ENCODE results near the gene HIPK2.

Gene HIPK2

DNA sequence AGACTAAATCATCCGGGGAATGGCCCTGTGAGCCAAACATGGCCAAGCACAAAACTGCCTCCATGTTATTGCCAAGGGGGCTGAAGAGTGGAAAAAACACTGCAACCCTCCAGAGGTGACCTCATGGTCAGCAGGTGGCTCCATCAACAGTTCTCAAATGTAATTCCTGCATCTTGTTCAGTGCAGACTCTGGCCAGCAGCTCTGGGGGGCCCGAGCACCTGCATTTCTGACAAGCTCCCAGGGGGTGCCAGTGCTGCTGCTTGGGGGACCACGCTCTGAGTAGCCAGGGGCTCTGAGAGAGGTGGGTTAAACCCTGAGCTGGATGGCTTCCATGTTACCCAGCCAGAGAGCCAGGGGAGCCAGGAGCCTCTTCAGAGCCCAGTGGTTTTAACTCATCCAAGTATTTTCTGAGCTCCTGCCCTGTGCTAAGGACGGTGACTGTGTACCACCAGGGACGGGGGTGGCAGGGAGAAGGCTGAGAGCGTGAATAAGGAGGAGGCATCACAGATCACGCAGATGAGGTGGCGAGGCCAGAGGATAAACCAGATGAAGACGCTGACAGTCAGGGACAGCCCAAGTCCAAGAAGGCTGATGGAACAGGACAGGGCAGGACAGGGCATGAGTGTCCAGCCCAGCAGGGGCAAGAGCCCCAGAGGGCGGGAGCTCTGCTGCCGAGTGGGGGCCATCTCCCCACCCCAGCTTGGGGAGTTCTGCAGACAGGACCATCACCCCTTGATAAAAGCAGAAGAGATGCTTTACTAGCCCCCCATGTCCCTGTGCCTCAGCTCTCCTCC, 201.4 kb downstream of the HIPK2 start:
- ChIA-PET POLR2A (no interaction called here), CTCF (interaction anchor here (0.6 to 1.3 kb wide), 2 partner anchors 12 to 429 kb away, joined by 3 read pairs; no protein-coding TSS in a partner anchor)
- TF ChIP-seq ELF4 (IDR thresholded peaks at IDR 0.05) (no peak), SP1 (IDR thresholded peaks at IDR 0.05) (no peak), NFRKB (IDR thresholded peaks at IDR 0.05) (no peak), CTBP1 (IDR thresholded peaks at IDR 0.05; ENCODE audit: borderline replicate concordance) (no peak), ZNF384 (IDR thresholded peaks at IDR 0.05) (no peak), LEF1 (IDR thresholded peaks at IDR 0.05; ENCODE audit: borderline replicate concordance) (no peak), FOXK2 (IDR thresholded peaks at IDR 0.05) (no peak), L3MBTL2 (conservative IDR thresholded peaks at IDR 0.05) (no peak), SUZ12 (IDR thresholded peaks at IDR 0.05) (no peak), FOXM1 (IDR thresholded peaks at IDR 0.05; ENCODE audit: borderline replicate concordance) (no peak), BHLHE40 (IDR thresholded peaks at IDR 0.05; ENCODE audit: borderline replicate concordance) (no peak), ARNT (IDR thresholded peaks at IDR 0.05) (no peak), TARDBP (IDR thresholded peaks at IDR 0.05) (no peak), HDGF (IDR thresholded peaks at IDR 0.05; ENCODE audit: borderline replicate concordance) (no peak), FOXA1 (IDR thresholded peaks at IDR 0.05) (no peak)
- TF ChIP-seq, protein P1, sequence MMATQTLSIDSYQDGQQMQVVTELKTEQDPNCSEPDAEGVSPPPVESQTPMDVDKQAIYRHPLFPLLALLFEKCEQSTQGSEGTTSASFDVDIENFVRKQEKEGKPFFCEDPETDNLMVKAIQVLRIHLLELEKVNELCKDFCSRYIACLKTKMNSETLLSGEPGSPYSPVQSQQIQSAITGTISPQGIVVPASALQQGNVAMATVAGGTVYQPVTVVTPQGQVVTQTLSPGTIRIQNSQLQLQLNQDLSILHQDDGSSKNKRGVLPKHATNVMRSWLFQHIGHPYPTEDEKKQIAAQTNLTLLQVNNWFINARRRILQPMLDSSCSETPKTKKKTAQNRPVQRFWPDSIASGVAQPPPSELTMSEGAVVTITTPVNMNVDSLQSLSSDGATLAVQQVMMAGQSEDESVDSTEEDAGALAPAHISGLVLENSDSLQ (IDR thresholded peaks at IDR 0.05), result no peak
- no peak for DNase-seq (ENCODE audit: extremely low spot score)

DNA sequence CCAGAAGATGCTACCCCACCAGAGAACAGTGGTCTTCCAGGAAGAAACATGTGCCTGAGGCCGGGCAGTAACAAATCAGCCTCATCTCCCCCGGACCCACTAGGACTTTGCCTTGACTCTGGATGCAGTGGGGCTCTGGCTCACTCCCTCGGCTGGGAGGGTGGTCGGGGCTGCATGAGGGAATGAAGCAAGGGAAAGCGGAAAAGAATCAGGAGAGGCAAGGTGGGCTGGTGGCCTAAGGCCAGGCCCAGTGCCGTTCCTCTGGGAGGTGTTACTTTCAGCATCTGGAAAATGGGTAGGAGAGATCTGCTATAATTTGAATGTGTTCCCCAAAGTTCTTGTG, 202.5 kb downstream of the HIPK2 start:
- CTCF ChIA-PET, result no interaction called here
- no peak for TF ChIP-seq FOXA1 (IDR thresholded peaks at IDR 0.05)
- no peak for TF ChIP-seq ARNT (IDR thresholded peaks at IDR 0.05)
- no peak for TF ChIP-seq ZNF384 (IDR thresholded peaks at IDR 0.05)
- no peak for TF ChIP-seq FOXM1 (IDR thresholded peaks at IDR 0.05; ENCODE audit: borderline replicate concordance)
- no peak for TF ChIP-seq TARDBP (IDR thresholded peaks at IDR 0.05)
- TF ChIP-seq L3MBTL2 (conservative IDR thresholded peaks at IDR 0.05), result no peak
- no peak for TF ChIP-seq ELF4 (IDR thresholded peaks at IDR 0.05)
- no peak for TF ChIP-seq NFRKB (IDR thresholded peaks at IDR 0.05)
- TF ChIP-seq, protein P1 (IDR thresholded peaks at IDR 0.05), result no peak
- TF ChIP-seq LEF1 (IDR thresholded peaks at IDR 0.05; ENCODE audit: borderline replicate concordance), result no peak
- POLR2A ChIA-PET, result no interaction called here
- no peak for DNase-seq (ENCODE audit: extremely low spot score)

DNA sequence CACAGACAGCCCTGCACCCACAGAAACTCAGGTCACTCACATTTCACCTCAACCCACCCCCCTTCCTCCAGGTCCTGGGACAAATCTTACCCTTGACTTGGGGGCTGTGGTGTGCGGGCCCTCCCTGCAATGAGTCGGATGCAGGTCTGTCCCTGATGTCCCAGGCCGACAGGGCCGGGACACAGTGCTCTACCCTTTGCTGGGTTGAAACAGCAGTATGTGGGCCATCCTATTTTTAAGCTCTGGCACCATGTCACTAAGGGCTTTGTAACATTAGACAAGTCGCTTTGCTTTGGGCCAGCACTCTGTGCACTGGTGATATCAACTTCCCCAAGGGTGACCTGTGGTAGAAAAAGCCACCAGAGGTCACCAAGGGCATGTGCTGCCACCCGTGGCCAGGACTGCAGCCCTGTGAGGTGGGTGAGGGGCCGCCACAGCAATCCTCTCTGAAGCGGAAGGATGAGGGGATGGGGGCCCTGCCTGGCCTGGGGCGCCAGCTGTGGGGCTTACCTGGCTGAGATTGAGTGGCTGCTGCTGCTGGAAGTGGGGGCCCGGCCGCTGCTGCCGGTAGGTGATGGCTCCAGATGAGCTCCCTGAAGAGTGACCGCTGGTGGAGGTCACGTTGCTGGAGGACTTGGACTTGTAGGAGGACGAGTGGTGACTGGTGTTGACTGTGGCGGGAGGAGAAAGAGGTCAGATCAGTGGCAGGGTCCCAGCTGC, 203.0 kb downstream of the HIPK2 start:
- TF ChIP-seq SUZ12 (IDR thresholded peaks at IDR 0.05), result no peak
- TF ChIP-seq L3MBTL2 (conservative IDR thresholded peaks at IDR 0.05), result no peak
- no peak for DNase-seq (ENCODE audit: extremely low spot score)
- ChIA-PET CTCF (no interaction called here), POLR2A (no interaction called here)

DNA sequence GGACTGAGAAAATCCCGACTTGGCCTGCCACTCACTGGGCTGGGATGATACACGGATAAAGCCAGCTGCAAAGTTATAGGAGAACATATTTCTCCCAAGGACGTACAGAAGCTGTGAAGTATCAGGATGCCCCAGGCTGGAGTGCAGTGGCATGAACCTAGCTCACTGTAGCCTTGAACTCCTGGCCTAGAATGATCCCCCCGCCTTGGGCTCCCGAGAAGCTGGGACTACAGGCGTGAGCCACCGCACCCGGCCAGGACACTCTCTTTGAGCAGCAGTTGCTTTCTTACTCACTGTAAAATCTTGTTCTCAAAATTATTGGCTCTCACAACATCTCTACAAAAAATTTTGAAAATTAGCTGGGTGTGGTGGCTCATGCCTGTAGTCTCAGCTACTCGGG, 203.9 kb downstream of the HIPK2 start:
- no peak for DNase-seq (ENCODE audit: extremely low spot score)
- POLR2A ChIA-PET, result no interaction called here
- no peak for TF ChIP-seq HDGF (IDR thresholded peaks at IDR 0.05; ENCODE audit: borderline replicate concordance)
- no peak for TF ChIP-seq L3MBTL2 (conservative IDR thresholded peaks at IDR 0.05)
- TF ChIP-seq ELF4 (IDR thresholded peaks at IDR 0.05), result no peak
- TF ChIP-seq, protein P1 (IDR thresholded peaks at IDR 0.05), result no peak
- CTCF ChIA-PET, result no interaction called here

DNA sequence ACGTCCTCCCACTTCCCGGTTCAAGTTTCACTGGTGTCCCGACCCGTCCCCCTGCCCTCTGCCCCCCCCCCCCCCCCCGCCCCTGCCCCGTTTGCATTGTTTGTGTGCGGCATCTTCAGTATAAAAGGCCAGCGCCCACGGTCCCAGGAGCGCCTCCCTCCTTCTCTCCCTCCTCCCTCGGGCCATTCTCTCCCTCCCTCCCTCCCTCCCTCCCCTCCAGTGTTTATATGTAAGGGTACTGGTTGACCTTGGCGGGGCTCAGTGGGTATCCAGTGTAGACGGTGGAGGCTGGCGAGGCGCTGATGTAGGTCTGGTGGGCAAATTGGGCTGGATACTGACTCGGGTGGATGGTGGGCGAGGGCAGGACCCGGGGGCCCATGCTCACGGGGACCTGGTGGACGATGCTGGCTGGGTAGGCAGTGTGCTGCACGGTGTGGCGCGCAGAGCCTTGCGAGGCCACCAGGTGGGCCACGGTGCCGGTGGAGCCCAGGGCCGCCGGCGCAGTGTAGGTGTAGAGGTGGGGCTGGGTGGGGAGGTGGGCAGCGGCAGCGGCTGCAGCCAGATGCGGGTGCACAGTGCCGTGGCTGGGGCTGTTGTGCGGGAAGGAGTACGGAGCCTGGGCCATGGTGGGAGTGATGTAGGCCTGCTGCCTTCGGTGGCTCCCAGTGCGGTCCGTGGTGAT, 205.0 kb downstream of the HIPK2 start:
- no peak for DNase-seq (ENCODE audit: extremely low spot score)
- ChIA-PET POLR2A (no interaction called here), CTCF (no interaction called here)
- TF ChIP-seq FOXA1 (IDR thresholded peaks at IDR 0.05) (no peak), TARDBP (IDR thresholded peaks at IDR 0.05) (no peak), NFRKB (IDR thresholded peaks at IDR 0.05) (no peak), SP1 (IDR thresholded peaks at IDR 0.05) (no peak)
- TF ChIP-seq, protein P1 (IDR thresholded peaks at IDR 0.05), result no peak

DNA sequence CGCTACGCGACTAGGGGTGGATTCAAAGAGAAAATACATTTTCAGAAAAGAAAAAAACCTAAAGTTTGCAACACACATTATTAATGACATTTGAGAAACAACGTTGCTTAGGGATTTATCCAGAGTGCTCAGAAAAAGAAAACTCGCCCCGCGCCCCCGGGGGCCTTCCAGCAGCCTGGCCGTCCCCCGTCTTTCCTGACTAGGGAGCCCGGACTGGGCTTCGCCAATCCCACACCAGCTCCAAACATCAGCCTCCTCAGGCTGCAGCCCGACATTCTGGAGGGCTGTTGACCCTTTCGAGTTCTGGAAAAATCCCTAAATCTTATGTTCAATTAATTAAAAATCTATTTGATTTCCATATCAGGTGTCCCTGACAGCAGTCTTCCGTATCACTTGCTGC, 205.7 kb downstream of the HIPK2 start:
- POLR2A ChIA-PET, result no interaction called here
- CTCF ChIA-PET, result interaction anchor here (0.6 kb wide), 1 partner anchor 30 kb away, joined by 3 read pairs; no protein-coding TSS in a partner anchor
- no peak for DNase-seq (ENCODE audit: extremely low spot score)
- TF ChIP-seq HDGF (IDR thresholded peaks at IDR 0.05; ENCODE audit: borderline replicate concordance), result no peak
- no peak for TF ChIP-seq FOXA1 (IDR thresholded peaks at IDR 0.05)

Data from HEK293T (cell line).